ENCODE measurements around the gene TIE1.

Gene TIE1

DNA sequence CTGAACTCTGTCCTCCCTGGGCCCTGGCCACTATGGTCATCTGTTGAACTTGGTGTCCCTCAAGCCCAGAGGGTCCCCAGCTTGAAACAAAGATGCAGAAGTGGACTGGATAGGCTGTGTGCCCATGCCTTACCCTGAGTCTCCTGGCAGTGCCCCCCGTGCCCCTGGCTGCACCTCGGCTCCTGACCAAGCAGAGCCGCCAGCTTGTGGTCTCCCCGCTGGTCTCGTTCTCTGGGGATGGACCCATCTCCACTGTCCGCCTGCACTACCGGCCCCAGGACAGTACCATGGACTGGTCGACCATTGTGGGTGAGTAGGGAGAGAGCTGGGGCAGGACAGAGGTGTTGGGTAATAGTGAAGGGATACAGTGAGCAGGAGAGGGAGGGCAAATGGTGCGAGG, 10.7 kb downstream of the TIE1 start:
- no peak for DNase-seq

DNA sequence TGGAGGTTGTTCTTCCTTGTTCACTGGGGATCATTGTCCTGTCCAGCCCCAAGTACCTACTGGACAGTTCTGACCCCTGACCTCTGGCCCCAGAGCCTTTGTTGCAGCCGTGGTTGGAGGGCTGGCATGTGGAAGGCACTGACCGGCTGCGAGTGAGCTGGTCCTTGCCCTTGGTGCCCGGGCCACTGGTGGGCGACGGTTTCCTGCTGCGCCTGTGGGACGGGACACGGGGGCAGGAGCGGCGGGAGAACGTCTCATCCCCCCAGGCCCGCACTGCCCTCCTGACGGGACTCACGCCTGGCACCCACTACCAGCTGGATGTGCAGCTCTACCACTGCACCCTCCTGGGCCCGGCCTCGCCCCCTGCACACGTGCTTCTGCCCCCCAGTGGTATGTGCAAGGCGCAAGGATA, 11.4 kb downstream of the TIE1 start:
- DNase-seq = no peak

GRCh38 chr1:43312663-43313515, 12.1 kb downstream of the TIE1 start:
- no peak for DNase-seq

DNA sequence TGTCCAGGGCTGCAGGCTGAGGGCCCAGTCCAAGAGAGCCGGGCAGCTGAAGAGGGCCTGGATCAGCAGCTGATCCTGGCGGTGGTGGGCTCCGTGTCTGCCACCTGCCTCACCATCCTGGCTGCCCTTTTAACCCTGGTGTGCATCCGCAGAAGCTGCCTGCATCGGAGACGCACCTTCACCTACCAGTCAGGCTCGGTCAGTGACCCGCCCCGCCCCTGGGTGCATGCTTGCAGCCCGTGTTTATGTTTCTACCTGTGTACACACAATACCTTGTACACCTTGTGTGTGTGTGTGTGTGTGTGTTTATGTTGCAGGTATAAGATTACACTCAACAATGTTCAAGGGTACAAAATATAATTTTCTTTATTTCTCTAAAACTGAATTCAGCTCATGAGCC, 13.0 kb downstream of the TIE1 start:
- DNase-seq = no peak

- DNase-seq = no peak
These were observed 13.5 kb downstream of the TIE1 start for GRCh38 chr1:43314233-43314632.

DNA sequence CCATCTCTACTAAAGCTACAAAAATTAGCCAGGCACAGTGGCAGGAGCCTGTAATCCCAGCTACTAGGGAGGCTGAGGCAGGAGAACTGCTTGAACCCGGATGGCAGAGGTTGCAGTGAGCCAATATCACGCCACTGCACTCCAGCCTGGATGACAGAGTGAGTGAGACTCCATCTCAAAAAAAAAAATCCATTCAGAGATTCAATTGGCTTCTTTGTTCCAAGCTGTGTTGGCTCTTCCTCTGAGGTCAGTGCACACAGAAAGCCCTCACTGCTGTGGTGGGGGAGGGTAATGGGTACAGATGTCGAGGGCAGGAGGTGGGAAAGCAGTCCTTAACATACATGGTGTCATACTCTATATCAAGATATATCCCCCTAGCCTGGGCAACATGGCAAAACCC, 14.7 kb downstream of the TIE1 start:
- DNase-seq = peak in 18 of 51 donors; percentile 16 to 67 (median 36)

DNA sequence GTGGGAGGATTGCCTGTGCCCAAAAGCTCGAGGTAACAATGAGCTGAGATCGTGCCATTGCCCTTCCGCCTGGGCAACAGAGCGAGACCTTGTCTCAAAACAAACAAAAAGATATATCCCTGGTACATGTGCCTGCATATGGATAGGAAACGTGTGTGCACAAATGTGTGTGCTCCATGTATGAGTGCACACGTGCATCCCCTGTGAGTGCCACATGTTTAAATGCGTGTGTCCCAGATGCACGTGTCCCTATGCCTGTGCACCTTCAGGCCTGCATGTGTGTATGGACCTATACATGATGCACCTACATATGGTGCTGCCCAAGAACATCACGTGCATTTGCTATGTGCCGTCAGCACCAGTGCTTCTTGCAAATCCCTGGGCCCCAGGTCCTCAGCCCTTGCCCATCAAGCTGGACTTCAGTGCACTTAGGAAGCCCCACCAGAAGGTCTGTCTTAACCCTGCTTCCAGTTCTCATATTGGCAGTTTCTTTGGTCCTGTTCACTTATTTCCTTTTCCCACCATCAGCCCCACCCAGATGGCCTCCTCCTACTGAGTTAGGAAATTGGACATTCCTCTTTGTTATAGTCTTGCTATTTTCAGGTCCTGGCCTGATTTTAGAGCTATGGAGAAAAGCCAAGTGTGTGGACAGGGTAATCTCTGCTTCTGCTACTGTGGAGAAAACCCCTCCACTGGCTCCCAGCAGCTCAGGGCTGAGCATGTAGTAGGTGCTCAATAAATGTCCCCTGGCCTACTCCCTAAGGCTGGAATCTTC, 15.4 kb downstream of the TIE1 start:
- DNase-seq = no peak

- DNase-seq = no peak
These were observed 16.1 kb downstream of the TIE1 start for GRCh38 chr1:43316738-43317520.

- DNase-seq = peak in 32 of 51 donors; percentile 5 to 77 (median 54)
These were observed 17.2 kb downstream of the TIE1 start for GRCh38 chr1:43317817-43318471.

DNA sequence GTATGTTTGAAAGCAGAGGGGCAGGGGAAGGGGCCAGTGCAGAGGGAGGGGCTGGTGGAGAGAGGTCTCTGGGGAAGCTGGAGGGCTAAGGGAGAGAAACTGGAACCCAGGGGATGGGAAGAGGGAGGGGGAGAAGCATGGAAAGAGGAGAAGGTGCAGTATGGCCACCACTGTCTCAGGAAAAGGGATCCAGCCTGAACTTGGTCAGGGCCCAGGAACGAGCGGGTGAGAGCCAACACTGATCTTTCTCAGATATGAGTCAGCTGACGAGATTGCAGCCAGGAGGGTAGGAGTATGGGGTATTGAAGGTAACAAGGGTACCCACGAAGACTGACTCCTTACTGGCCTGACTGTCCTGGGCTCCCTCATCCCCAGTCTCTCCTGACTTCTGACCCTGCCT, 18.0 kb downstream of the TIE1 start:
- DNase-seq = no peak

- DNase-seq = no peak
These were observed 18.5 kb downstream of the TIE1 start for GRCh38 chr1:43319288-43319687.

GRCh38 chr1:43319766-43320165, 19.0 kb downstream of the TIE1 start:
- no peak for DNase-seq

DNA sequence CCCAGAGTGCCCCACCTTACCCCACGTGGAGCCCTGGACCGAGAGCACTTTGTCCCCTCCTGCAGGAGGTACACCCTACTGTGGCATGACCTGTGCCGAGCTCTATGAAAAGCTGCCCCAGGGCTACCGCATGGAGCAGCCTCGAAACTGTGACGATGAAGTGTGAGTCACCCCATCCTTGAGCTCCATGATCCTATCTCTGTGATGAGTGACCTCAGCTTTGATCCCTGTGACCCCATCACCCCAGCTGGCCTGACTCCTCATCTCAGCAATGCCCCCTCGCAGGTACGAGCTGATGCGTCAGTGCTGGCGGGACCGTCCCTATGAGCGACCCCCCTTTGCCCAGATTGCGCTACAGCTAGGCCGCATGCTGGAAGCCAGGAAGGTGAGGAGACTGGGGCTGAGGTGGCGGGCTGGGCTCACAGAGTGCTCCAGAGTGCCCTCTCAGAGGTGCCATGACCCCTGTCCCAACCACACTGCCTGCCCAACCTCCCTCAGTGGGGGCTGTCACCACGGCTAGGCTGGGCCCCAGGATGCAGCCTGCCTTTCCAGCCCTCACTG, 20.6 kb downstream of the TIE1 start:
- DNase-seq = no peak

GRCh38 chr1:43322506-43322905, 21.7 kb downstream of the TIE1 start:
- DNase-seq = no peak

- DNase-seq = no peak
These were observed 24.0 kb downstream of the TIE1 start for GRCh38 chr1:43324810-43325209.

GRCh38 chr1:43325381-43325780, 24.6 kb downstream of the TIE1 start:
- no peak for DNase-seq

DNA sequence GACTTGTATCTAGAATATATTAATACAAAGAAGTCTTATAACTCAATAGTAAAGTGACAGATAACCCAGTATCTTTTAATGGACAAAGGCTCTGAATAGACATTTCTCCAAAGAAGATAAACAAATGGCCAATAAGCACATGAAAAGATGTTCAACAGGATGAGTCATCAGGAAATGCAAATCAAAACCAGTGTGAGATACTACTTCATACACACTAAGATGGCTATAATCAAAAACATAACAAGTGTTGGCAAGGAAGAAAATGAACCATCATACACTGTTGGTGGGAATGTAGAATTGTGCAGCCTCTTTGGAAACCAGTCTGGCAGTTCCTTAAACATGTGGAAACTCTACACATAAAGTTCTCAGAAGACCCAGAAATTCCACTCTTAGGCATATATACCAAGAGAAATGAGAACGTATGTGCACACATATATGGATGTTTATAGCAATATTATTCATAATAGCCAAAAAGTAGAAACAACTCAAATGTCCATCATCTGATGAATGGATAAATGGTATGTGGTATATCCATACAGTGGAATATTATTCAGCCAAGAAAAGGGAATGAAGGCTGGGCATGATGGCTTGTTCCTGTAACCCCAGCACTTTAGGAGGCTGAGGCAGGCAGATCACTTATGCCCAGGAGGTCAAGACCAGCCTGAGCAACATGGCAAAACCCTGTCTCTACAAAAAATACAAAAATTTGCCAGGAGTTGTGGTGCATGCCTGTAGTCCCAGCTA, 26.9 kb downstream of the TIE1 start:
- no peak for DNase-seq

DNA sequence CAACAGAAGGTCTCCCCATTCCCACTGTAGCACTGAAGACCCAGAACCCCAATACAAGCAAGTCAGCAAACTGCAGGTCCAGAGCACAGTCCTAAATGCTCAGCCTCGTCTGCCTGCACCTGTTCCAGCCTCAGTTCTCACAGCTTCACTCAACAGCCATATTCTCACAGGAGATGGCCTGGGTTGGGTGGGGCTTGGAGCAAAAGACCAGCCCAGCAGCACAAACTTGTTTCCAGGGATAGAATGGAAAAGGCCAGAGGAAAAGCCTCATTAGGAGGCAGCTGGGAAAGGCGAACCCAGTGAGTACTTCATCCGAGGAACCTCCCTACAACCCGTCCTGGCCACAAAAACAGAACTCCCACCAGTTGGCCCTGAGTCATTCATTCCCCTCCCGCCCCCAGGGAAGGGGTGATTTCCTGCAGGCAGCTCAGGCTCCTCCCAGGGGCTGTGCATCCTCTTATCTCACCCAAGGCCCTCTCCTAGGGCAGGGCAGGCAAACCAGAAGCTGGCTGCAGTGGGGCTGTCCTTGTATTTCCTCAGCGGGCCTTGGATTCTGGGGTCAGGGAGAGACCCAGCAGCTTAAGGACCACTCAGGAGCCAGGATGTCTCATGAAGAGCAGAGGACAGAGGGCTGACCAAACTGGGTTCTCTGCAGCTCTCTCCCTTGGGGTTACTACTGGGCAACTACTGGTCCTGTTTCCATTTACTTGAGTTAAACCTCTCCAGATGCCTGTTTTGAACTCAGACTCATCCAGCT, 29.4 kb downstream of the TIE1 start:
- no peak for DNase-seq

DNA sequence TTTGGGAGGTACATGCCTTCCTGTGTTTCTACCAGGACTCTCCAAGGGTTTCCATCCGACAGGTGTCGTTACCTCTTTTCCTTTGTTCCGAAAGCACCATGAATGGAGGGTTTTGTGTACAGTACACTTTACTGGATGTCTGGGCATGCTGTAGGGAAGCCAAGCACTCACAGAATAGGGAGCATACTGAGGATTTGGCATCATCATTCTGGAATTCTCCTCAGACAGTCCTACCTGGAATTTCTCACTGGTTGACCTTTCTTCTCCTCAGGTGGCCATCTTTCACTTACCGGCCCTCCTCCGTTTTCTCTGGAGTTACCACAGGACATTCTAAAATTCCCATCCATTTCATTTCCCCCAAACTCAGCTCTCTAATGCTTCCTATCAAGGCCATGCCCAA, 30.9 kb downstream of the TIE1 start:
- no peak for DNase-seq
